HAP-1 (cell line): Measurements from ENCODE around the gene MORF4L1.
"Not testable (repeated sequence)": the region's sequence is repeated elsewhere in the genome, so short reads cannot be mapped to it uniquely, and the experiment has no call there.

Source experiments
- DNase-seq, 2 experiments: peaks; one replicate each; pipeline ENCODE4 v3.0.0-alpha.2; 2016 to 2020; ENCODE audit warnings: low spot score in 2 of 2
- H3K27me3 ChIP-seq: fragments of 250-450 bp; sonication (Bioruptor Pico); 2 replicates; pipeline ENCODE4 v1.5.1; 2020; ENCODE audit warnings: low read depth, mild to moderate bottlenecking, moderate library complexity
- H3K36me3 ChIP-seq: fragments of 250-450 bp; sonication (Bioruptor Pico); replicated peaks from 2 replicates; pipeline ENCODE4 v1.5.1; 2020; ENCODE audit warnings: mild to moderate bottlenecking
- H3K4me1 ChIP-seq: fragments of 250-450 bp; sonication (Bioruptor Pico); 2 replicates; pipeline ENCODE4 v1.5.1; 2020; ENCODE audit warnings: mild to moderate bottlenecking
- H3K4me3 ChIP-seq: fragments of 250-450 bp; sonication (Bioruptor Pico); 2 replicates; pipeline ENCODE4 v1.5.1; 2020; ENCODE audit warnings: mild to moderate bottlenecking, moderate library complexity
- H3K9me3 ChIP-seq: fragments of 250-450 bp; sonication (Bioruptor Pico); 2 replicates; pipeline ENCODE4 v1.5.1; 2020; ENCODE audit warnings: mild to moderate bottlenecking, moderate library complexity
- in situ Hi-C: fragments of 300-500 bp; cut with MboI; formaldehyde crosslinking; loops from 3 replicates; pipeline ENCODE4 v1.14.3; 2020; ENCODE audit warnings: low sequenced_read_pairs, inconsistent platforms, mixed read lengths

Gene MORF4L1, protein sequence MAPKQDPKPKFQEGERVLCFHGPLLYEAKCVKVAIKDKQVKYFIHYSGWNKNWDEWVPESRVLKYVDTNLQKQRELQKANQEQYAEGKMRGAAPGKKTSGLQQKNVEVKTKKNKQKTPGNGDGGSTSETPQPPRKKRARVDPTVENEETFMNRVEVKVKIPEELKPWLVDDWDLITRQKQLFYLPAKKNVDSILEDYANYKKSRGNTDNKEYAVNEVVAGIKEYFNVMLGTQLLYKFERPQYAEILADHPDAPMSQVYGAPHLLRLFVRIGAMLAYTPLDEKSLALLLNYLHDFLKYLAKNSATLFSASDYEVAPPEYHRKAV

GRCh38 chr15:78872155-78872971 lies at the start of gene MORF4L1:
MORF4L1 (plus strand) TSS chr15:78872890; CDS start chr15:78873018, 128 bp downstream.
- peak; percentile 99 to 100 for DNase-seq
- peaks cover 24% of the 10 kb centered on the region for H3K4me1 ChIP-seq
- no peaks in the 10 kb centered on the region for H3K27me3 ChIP-seq
- H3K36me3 ChIP-seq = peaks cover 4% of the 10 kb centered on the region
- in situ Hi-C loops = no loop called here
- peak within 1 kb of the TSS; percentile 100 for H3K4me3 ChIP-seq
- H3K9me3 ChIP-seq = no peaks in the 10 kb centered on the region

DNA sequence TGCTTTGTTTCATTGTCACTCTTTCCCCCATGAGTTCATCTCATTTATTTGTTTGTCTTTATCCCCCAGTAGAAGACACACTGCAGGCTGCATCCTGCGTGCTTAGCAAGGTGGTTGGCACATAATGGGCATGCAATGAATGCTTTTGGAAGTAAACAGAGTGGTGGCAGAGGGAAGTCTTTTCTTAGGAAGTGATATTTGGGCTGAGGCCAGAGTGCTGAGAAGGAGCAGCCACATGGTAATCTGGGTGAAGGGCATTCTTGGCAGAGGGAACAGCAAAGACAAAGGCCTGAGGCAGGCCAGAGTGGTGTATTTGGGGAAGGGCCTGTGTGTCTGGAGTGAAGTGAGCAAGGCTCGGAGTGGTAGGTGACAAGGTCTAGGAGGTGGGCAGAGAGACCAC lies 43.8 kb upstream of the MORF4L1 start:
- Histone ChIP-seq H3K4me1 (no peaks in the 10 kb centered on the region), H3K27me3 (no peaks in the 10 kb centered on the region), H3K36me3 (no peaks in the 10 kb centered on the region), H3K9me3 (no peaks in the 10 kb centered on the region), H3K4me3 (no peak overlapping the region)
- DNase-seq = no peak
- in situ Hi-C loops = no loop called here

GRCh38 chr15:78830514-78831228 lies 42.0 kb upstream of the MORF4L1 start:
- Histone ChIP-seq H3K4me3 (no peak overlapping the region), H3K36me3 (no peaks in the 10 kb centered on the region), H3K27me3 (no peaks in the 10 kb centered on the region), H3K4me1 (no peaks in the 10 kb centered on the region), H3K9me3 (no peaks in the 10 kb centered on the region)
- in situ Hi-C loops = no loop called here
- DNase-seq = no peak

DNA sequence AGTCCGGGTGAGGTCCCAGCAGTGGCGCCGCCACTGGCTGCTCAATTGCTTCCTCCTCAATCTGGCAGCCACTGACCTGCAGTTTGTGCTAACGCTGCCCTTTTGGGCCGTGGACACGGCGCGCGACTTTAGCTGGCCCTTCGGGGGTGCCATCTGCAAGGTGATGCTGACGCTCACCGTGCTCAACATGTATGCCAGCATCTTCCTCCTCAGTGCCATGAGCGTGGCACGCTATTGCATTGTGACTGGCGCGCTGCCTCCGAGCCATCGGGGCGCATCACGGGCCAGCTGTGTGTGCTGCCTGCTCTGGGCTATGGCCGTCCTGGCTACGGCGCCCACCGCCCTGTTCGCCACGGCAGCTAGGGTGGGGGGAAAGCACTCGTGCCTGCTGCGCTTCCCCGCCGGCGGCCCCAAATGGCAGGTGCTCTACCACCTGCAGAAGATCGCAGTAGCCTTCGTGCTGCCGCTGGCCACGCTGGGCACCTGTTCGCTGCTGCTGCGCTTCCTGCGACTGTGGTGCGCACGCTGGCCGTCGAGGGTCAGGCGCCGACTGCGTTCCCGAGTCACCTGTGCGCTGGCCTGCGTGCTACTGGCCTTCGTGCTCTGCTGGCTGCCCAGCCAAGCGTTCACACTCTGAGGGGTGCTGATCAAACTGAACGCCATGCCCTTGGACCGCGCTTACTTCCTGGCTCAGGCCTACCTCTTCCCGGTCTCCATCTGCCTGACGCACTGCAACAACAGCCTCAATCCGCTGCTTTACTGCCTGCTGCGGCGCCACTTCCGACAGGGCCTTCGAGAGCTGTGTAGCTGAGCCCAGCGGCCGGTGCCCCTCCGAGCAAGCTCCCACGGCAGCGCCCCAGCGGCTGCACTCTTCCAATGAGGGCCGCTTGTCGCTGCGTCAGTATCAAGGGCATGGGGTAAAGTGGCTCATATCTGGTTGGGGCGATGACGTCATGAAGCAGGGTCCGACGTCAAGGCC lies 41.2 kb upstream of the MORF4L1 start:
- Histone ChIP-seq H3K27me3 (no peaks in the 10 kb centered on the region), H3K4me1 (no peaks in the 10 kb centered on the region), H3K4me3 (no peak overlapping the region), H3K9me3 (no peaks in the 10 kb centered on the region), H3K36me3 (no peaks in the 10 kb centered on the region)
- in situ Hi-C loops = no loop called here
- DNase-seq = no peak

GRCh38 chr15:78836333-78836732 lies 36.4 kb upstream of the MORF4L1 start:
- no peaks in the 10 kb centered on the region for H3K36me3 ChIP-seq
- H3K4me1 ChIP-seq = no peaks in the 10 kb centered on the region
- H3K4me3 ChIP-seq = no peak overlapping the region
- DNase-seq = no peak
- in situ Hi-C loops = no loop called here
- no peaks in the 10 kb centered on the region for H3K9me3 ChIP-seq
- H3K27me3 ChIP-seq = no peaks in the 10 kb centered on the region

GRCh38 chr15:78837131-78837530 lies 35.6 kb upstream of the MORF4L1 start:
- Histone ChIP-seq H3K4me1 (no peaks in the 10 kb centered on the region), H3K4me3 (no peak overlapping the region), H3K9me3 (no peaks in the 10 kb centered on the region), H3K27me3 (no peaks in the 10 kb centered on the region), H3K36me3 (no peaks in the 10 kb centered on the region)
- in situ Hi-C loops = no loop called here
- DNase-seq = no peak

GRCh38 chr15:78837543-78837942 lies 35.1 kb upstream of the MORF4L1 start:
- Histone ChIP-seq H3K36me3 (no peaks in the 10 kb centered on the region), H3K9me3 (no peaks in the 10 kb centered on the region), H3K4me3 (no peak overlapping the region), H3K27me3 (no peaks in the 10 kb centered on the region), H3K4me1 (no peaks in the 10 kb centered on the region)
- DNase-seq = no peak
- in situ Hi-C loops = no loop called here

- no peaks in the 10 kb centered on the region for H3K4me1 ChIP-seq
- in situ Hi-C loops = no loop called here
- no peaks in the 10 kb centered on the region for H3K36me3 ChIP-seq
Measured at GRCh38 chr15:78838489-78838888, 34.2 kb upstream of the MORF4L1 start.

DNA sequence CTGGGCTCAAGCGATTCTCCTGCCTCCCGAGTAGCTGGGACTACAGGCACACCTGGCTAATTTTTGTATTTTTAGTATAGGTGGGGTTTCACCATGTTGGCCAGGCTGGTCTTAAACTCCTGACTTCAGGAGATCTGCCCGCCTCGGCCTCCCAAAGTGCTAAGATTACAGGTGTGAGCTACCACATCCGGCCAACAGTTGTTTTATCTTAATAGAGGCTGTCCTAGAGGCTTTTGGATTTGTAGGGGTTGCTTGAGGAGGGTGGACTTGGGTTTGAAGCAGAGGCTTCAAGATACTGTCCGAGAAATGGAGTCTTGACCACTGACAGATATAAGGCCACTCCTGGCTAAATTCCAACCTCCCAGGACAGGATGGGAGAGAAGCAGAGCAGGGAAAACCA lies 33.5 kb upstream of the MORF4L1 start:
- H3K9me3 ChIP-seq, H3K36me3 ChIP-seq, H3K4me3 ChIP-seq, H3K27me3 ChIP-seq, DNase-seq, in situ Hi-C loops, H3K4me1 ChIP-seq: not testable (repeated sequence)

More at GRCh38 chr15:78838489-78838888, 34.2 kb upstream of the MORF4L1 start:
- no peaks in the 10 kb centered on the region for H3K9me3 ChIP-seq
- no peak for DNase-seq
- no peak overlapping the region for H3K4me3 ChIP-seq
- no peaks in the 10 kb centered on the region for H3K27me3 ChIP-seq

DNA sequence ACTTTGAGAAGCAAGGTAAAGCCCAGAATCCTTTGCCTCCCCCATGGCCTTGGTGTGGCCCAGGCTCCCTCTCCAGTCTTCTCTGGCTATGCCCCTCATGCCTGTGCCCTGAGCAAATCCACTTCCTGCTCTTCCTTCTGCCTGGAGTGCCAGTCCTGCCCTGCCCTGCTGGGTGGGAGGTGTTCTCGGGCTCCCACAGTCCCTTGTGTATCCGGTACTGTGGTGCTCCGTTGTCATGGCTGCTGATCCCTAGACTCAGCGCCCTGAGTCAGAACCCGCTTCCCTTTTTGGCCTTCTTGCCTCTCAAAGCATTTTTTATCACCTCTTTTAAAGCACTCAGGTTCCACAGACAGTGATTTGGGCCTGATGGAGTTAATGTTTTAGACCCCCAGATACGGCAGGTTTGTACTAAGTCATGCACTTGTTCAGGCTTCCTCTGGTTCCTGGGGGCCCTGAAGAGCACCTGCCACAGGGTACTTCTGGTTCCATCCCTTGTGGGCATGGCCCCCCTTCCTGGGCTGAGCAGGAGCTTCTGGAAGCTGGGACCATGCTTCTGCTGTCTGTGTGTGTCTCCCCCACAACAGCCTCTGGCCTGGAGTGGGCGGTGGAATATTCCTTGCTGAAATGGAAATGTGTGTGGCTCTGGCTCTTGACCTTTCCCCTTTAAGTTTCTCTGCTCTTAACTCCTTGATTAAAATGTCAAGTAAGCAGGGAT lies 31.9 kb upstream of the MORF4L1 start:
- H3K4me1 ChIP-seq = no peaks in the 10 kb centered on the region
- no peaks in the 10 kb centered on the region for H3K9me3 ChIP-seq
- H3K36me3 ChIP-seq = no peaks in the 10 kb centered on the region
- peak in 1 of 2 experiments; percentile 37 for DNase-seq
- peaks cover 2% of the 10 kb centered on the region; the same call in 1 of the 2 replicates for H3K27me3 ChIP-seq
- no peak overlapping the region for H3K4me3 ChIP-seq
- in situ Hi-C loops = no loop called here

DNA sequence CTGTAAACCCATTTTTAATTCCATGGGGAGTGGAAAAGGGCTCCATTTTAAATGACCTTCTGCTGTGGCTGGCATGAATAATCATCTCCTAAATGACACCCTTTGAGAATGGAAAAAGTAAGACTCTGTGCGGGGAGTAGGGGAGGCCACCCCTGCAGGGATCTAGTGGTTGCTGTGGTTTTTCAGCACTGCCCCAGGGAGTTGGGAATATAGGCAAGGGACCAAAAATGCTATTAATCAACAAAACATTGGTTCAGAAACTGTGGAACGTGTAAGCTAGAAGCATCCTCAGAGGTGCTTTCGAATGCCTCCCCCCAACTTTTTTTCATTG lies 31.3 kb upstream of the MORF4L1 start:
- in situ Hi-C loops = no loop called here
- Histone ChIP-seq H3K9me3 (no peaks in the 10 kb centered on the region), H3K4me3 (no peak overlapping the region), H3K4me1 (no peaks in the 10 kb centered on the region), H3K27me3 (peaks cover 2% of the 10 kb centered on the region; the same call in 1 of the 2 replicates), H3K36me3 (no peaks in the 10 kb centered on the region)
- DNase-seq = no peak

DNA sequence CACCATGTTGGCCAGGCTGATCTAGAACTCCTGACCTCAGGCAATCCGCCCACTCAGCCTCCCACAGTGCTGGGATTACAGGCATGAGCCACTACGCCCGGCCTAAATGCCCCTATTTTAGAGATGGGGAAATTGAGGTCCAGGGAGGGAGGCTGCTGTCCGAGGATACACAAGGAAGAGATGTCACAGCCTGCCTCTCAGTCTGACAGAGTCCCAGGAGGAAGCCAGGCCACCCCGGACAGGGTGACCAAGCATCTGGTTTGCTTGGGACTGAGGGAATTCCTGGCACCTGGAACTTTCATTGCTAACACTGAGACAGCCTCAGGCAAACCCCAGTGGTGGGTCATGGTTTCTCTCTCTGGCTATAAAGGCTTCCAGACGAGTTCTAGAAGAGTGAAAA lies 30.8 kb upstream of the MORF4L1 start:
- no peak for DNase-seq
- H3K9me3 ChIP-seq = no peaks in the 10 kb centered on the region
- no peaks in the 10 kb centered on the region for H3K4me1 ChIP-seq
- no peak overlapping the region for H3K4me3 ChIP-seq
- peaks cover 2% of the 10 kb centered on the region; the same call in 1 of the 2 replicates for H3K27me3 ChIP-seq
- H3K36me3 ChIP-seq = no peaks in the 10 kb centered on the region
- in situ Hi-C loops = no loop called here
